Heart right ventricle (tissue), 16 donors: ENCODE measurements around the gene PPM1F. TPM values are rescaled to one million over a fixed set of nuclear protein-coding genes. Genes with fewer than 3 reads are reported as not detected.

Experiments
- ATAC-seq, 8 donors: fragments of 200-7000 bp; cut with Tn5 transposase; one replicate each; pipeline ENCODE4 v1.9.1; 2020; ENCODE audit warnings: mild to moderate bottlenecking in 8 of 8, moderate library complexity in 8 of 8, moderate number of reproducible peaks in 1 of 8
- DNase-seq, 2 donors: peaks; one replicate each; pipeline ENCODE4 v3.0.0-alpha.2; 2020
- H3K27ac ChIP-seq, 10 donors: fragments of 200-600 bp; sonication (generic) in 2 of 10; one replicate each; pipeline versions ENCODE4 v1.5.0 to v1.8.0; 2020 to 2022; ENCODE audit warnings: mild to moderate bottlenecking in 3 of 10
- H3K27me3 ChIP-seq, 7 donors: fragments of 200-600 bp; one replicate each; pipeline ENCODE4 v1.8.0; 2021 to 2022; ENCODE audit warnings: mild to moderate bottlenecking in 2 of 7
- H3K36me3 ChIP-seq, 9 donors: fragments of 200-600 bp; sonication (generic) in 1 of 9; one replicate each; pipeline versions ENCODE4 v1.5.0 to v1.8.0; 2020 to 2022; ENCODE audit warnings: mild to moderate bottlenecking in 2 of 9
- H3K4me1 ChIP-seq, 9 donors: fragments of 200-600 bp; sonication (generic) in 1 of 9; one replicate each; pipeline versions ENCODE4 v1.5.0 to v1.8.0; 2020 to 2022; ENCODE audit warnings: mild to moderate bottlenecking in 4 of 9
- H3K4me3 ChIP-seq, 10 donors: fragments of 200-600 bp; sonication (generic) in 2 of 10; one replicate each; pipeline versions ENCODE4 v1.5.0 to v1.8.0; 2020 to 2022; ENCODE audit warnings: mild to moderate bottlenecking in 7 of 10, moderate library complexity in 2 of 10
- H3K9me3 ChIP-seq, 11 donors: fragments of 200-600 bp in 10 of 11; sonication (generic) in 2 of 11; one replicate each; pipeline versions ENCODE4 v1.5.0 to v1.8.0; 2013 to 2022; ENCODE audit warnings: mild to moderate bottlenecking in 2 of 11, control low read depth in 1 of 11, moderate library complexity in 1 of 11
- WGBS, 2 donors: extraction: QIAGEN DNeasy Blood & Tissue Kit; methylation state at CpG; one replicate each; pipeline ENCODE4 v1.1.7; 2013; ENCODE audit warnings: inconsistent platforms in 1 of 2; 5-methylcytosine and 5-hydroxymethylcytosine counted together
- intact Hi-C, 10 donors: fragments of 100-400 bp; cut with DNase I; formaldehyde crosslinking; loops; one replicate each; pipeline versions ENCODE4 v1.11.1 to v1.14.2; 2022
- polyA plus RNA-seq, 2 donors: library from polyadenylated mRNA; stranded (reverse); fragments of 200-250 nt; gene quantifications; one replicate each; pipeline ENCODE4 v1.2.3, GENCODE V29; 2013
- total RNA-seq, 10 donors: library from RNA; stranded (reverse); fragmentation: NEBNext Ultra II Directional in 3 of 10; extraction: Animal tissue kit (Norgen Biotek cat#: 25700) in 3 of 10; gene quantifications; one replicate each; pipeline versions ENCODE4 v1.2.1 to v1.2.4, GENCODE V29; 2021 to 2023
- TF ChIP-seq, protein P1 (sequence below), 9 donors: fragments of 200-600 bp; sonication (generic) in 2 of 9; IDR thresholded peaks; one replicate each; pipeline versions ENCODE4 v1.5.0 to v1.8.0; 2021 to 2022; ENCODE audit warnings: antibody characterized with exemption in 9 of 9, mild to moderate bottlenecking in 5 of 9, moderate library complexity in 1 of 9
- donor health status: Arrhythmogenic right ventricular cardiomyopathy.
- donor health status: ischemic (EF 13 %, LVEDD 7.1; RV severe dilation, severe dysfunction).
- donor health status: healthy with polysubstance abuse.
- donor health status: DM: no; HTN: yes; CAD: no.
- donor health status: DM: no; HTN: no; CAD: no.
- donor health status: ischemic (EF 25% LVEDD 6.9; RV normal size, moderate dysfunction).
- donor health status: ischemic (EF 25% LVEDD 5.7; RV mildly dilated, moderate dysfunction).
- donor health status: healthy.
- donor health status: DM: yes; HTN: yes; CAD: no.
- donor health status: Ischemic cardiomyopathy.
- donor health status: ischemic (EF 35%, LVEDD 5.7; RV mildly dilated, moderate dysfunction).
- donor health status: nonischemic (EF 11% LVEDD 7.7; RV severe dilation, severe dysfunction).
- donor health status: DM: yes; HTN: yes; CAD: no.
- donor health status: PGD.
- donor health status: ischemic (EF 29% LVEDD 5.4; RV normal size, mild dysfunction).
- donor health status: nonischemic (EF 23%, LVEDD 6.1; RV moderate dilation, normal function).

The PPM1F gene
- total and polyA plus RNA-seq, 12 donors, result 11.8 to 31.4 (median 18.1) TPM

DNA sequence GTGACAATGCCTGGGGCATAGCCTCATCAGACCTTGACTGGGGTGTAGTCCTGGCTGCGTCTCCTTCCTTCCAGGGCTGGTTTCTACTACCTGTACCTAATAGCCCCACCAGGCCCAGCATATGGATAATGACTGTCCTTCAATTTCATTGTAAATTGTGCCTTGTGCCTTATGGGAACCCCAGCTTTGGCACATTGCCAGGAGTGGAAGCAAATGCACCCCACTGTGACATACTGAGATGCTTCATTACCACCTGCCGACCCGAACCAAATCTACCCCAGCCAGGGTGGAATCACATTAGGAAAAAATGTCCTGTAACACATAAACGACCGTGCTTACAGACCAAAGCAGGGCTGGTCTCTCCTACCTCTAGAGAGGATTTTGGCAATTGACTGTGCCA is 22.6 kb upstream of the PPM1F start:
- H3K36me3 ChIP-seq, result peaks cover 0 to 62% (median 23%) of the 10 kb centered on the region in 9 donors
- intact Hi-C loops, result no loop called here
- no peaks in the 10 kb centered on the region for H3K4me1 ChIP-seq
- DNase-seq (no peak), ATAC-seq (no peak)
- H3K27ac ChIP-seq, result no peak overlapping the region
- no peaks in the 10 kb centered on the region for H3K27me3 ChIP-seq
- H3K4me3 ChIP-seq, result no peak overlapping the region
- no peaks in the 10 kb centered on the region for H3K9me3 ChIP-seq
- TF ChIP-seq, protein P1, sequence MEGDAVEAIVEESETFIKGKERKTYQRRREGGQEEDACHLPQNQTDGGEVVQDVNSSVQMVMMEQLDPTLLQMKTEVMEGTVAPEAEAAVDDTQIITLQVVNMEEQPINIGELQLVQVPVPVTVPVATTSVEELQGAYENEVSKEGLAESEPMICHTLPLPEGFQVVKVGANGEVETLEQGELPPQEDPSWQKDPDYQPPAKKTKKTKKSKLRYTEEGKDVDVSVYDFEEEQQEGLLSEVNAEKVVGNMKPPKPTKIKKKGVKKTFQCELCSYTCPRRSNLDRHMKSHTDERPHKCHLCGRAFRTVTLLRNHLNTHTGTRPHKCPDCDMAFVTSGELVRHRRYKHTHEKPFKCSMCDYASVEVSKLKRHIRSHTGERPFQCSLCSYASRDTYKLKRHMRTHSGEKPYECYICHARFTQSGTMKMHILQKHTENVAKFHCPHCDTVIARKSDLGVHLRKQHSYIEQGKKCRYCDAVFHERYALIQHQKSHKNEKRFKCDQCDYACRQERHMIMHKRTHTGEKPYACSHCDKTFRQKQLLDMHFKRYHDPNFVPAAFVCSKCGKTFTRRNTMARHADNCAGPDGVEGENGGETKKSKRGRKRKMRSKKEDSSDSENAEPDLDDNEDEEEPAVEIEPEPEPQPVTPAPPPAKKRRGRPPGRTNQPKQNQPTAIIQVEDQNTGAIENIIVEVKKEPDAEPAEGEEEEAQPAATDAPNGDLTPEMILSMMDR (IDR thresholded peaks at IDR 0.05), result no peak
- 91 to 95% methylated on average over 5 of the region's 5 CpGs for WGBS, 2 donors

DNA sequence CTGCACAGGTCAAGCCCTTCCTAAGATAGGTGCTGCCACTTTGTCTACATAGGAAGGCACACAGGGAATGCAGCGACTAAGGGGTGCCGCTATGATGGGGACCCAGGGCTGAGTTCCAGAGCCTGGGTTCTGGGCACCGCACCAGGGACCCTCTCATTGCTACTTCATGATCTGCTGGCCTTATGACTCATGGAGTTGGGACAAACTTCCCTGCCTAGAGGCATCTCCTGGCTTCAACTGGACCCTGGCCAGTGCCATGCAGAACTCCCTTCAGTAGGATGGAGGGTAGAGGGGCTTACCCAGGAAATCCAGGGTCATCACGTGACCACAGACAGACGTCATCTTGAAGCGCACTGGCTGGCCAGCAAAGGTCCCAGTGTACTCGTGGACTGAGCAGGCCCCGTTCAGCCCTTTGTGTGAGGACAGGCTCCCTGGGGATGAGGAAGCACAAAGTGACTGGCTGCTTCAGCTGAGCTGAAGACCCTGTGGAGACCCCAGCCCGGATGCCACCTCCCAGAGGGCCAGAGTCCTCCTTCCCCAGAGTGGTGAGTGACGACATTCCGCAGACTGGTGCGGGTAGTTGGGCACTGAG is 21.5 kb upstream of the PPM1F start:
- H3K27me3 ChIP-seq, result no peaks in the 10 kb centered on the region
- no peaks in the 10 kb centered on the region for H3K4me1 ChIP-seq
- peaks cover 0 to 71% (median 34%) of the 10 kb centered on the region in 9 donors for H3K36me3 ChIP-seq
- WGBS, 2 donors, result 88 to 92% methylated on average over 12 of the region's 12 CpGs
- no peak for ATAC-seq
- DNase-seq, result no peak
- intact Hi-C loops, result no loop called here
- H3K27ac ChIP-seq, result no peak overlapping the region
- no peaks in the 10 kb centered on the region for H3K9me3 ChIP-seq
- H3K4me3 ChIP-seq, result no peak overlapping the region
- TF ChIP-seq, protein P1 (IDR thresholded peaks at IDR 0.05), result no peak

DNA sequence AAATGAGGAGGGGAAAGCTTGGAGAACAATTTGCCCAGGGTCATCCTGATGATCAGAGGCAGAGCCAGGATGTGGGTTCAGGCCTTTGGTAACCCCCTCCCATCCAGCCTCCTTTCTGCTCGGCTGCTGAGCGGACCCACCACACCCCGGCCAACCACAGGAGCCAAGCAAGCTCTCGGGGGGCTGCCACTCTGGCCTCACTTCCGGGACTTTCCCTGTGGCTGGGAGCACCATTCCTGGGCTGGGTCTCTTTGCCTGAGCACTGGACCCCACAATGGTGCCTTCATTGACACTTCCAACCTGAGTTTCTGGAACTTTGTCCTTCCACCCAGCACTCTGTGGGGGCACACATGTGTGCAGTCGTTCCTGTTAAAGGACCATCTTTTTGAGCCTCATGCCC is 20.2 kb upstream of the PPM1F start:
- Histone ChIP-seq H3K27ac (no peak overlapping the region), H3K36me3 (peaks cover 0 to 83% (median 45%) of the 10 kb centered on the region in 9 donors), H3K4me3 (no peak overlapping the region), H3K4me1 (no peaks in the 10 kb centered on the region), H3K27me3 (no peaks in the 10 kb centered on the region), H3K9me3 (no peaks in the 10 kb centered on the region)
- ATAC-seq, result no peak
- intact Hi-C loops, result no loop called here
- 82 to 92% methylated on average over 6 of the region's 6 CpGs for WGBS, 2 donors
- DNase-seq, result no peak
- TF ChIP-seq, protein P1 (IDR thresholded peaks at IDR 0.05), result no peak

DNA sequence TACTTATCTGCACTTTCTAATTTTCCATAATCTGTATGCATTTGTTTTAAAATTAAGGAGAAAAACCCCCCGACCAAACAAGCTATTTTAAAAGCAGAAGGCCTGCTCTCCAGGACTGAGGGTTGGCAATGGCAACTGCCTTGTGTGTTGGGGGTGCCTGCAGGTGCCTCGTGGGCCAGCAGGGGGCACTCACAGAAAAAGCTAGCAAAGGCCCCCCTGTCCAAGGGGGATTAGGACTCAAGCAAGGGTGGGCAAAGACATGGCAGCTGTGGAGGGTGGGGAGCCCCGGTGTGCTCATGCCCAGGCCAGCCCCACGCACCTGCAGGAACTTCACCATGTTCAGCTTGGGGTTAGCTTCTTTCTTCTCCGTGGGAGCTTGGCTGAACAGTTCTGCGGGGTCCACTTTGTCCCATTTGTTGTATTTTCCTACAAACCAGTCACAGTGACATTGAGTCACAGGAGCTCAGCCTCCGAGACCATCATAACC is 19.7 kb upstream of the PPM1F start:
- no peak overlapping the region for H3K27ac ChIP-seq
- no peak for DNase-seq
- TF ChIP-seq, protein P1 (IDR thresholded peaks at IDR 0.05), result peak; percentile 47 to 88 (median 73)
- no peaks in the 10 kb centered on the region for H3K4me1 ChIP-seq
- WGBS, 2 donors, result 73 to 74% methylated on average over 7 of the region's 7 CpGs
- ATAC-seq, result peak in 2 of 8 donors; percentile 42 to 48
- intact Hi-C loops, result no loop called here
- no peaks in the 10 kb centered on the region for H3K27me3 ChIP-seq
- H3K36me3 ChIP-seq, result peaks cover 0 to 88% (median 50%) of the 10 kb centered on the region in 9 donors
- H3K4me3 ChIP-seq, result no peak overlapping the region
- no peaks in the 10 kb centered on the region for H3K9me3 ChIP-seq
